ENCODE results near the gene ERBB4.

ERBB4 gene

DNA sequence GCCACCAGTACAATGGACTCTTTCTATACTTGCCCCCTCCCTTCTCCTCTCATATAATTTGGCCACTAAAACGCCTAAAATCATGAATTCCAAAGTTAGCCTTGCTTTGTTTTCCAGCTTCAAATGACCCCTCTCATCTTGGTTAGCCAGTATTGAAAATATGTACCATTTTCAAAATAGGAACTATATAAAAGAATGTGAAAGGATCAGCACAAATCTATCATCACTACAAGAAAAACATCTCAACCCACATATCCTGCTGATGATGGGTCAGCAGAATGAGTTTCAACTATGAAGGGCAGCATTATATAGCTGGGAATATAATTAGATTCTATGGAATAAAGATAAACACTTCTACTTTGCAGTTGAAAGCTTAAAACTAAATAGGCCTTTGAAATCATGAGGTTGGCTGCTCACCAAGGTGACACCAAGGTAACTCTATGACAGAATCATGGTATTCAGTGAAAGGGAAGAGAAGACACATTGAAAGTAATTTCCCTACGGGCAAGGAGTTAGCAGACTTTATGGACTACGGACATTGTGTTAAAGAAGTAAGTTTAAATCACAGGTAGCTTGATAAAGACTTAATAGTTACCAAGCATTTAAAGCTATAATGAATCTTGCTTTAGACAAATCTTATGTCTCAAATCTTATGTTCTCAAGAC is 1109.2 kb downstream of the ERBB4 start:
- DNase-seq (ENCODE audit: insufficient read length, low spot score) (no peak), FAIRE-seq (no peak)
- TF ChIP-seq POLR2A (IDR thresholded peaks at IDR 0.05; ENCODE audit: low read depth, low read length) = no peak

DNA sequence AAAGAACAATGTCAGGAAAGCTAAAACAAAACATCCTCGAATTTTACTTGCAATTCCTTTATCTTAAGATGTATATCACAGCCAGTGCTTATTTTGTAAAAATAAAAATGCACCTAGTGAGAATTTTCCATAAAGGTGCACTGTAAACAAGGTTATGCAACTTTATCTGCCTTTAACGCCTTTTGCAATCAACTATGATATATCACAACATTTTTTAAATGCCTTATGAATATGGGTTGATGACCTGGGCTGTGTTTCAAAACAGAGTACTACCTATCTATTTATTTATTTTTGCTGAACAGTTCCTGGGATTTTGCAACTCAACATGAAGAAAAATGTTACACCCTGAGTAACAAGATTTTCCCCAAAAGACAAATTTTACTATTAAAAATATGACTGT is 1112.4 kb downstream of the ERBB4 start:
- FAIRE-seq (no peak), DNase-seq (ENCODE audit: insufficient read length, low spot score) (no peak)
- no peak for TF ChIP-seq POLR2A (IDR thresholded peaks at IDR 0.05; ENCODE audit: low read depth, low read length)

DNA sequence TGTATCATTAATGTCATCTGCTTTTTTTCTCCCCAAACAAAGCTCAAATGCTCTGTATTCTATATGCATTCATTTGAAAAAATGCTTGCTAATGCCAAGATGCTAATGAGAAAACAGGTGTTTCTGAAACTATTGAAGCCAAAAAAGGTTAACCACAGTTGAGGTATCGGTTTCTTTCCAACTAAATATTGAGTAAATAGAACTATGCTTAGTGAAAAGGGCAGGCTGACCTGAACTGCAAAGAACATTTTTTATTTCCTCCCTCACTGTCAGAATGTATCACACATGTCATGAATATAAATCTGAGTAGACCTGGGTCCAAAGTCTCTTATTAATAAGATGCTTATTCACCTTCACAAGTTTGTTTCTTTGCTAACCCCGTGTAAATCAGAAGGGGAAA is 1115.6 kb downstream of the ERBB4 start:
- TF ChIP-seq POLR2A (IDR thresholded peaks at IDR 0.05; ENCODE audit: low read depth, low read length) = no peak
- DNase-seq (ENCODE audit: insufficient read length, low spot score) (no peak), FAIRE-seq (no peak)

DNA sequence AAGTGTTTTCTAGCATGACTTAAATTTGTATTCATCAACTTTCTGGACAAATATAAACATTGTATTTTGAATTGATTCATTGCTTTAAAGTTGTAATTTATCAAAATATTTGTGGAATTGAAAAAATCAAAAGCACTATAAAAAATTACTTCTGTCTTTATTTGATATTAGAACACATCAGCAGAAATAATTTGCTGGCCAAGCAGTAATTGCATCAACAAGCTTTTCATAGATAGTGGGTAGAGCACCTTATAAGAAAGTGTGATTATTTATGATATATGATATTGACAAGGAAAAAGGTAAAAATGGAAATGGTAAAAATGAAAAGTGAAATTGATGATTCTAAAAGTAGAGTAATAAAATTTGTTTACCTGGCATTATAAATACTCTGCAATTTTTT is 1121.1 kb downstream of the ERBB4 start:
- no peak for TF ChIP-seq POLR2A (IDR thresholded peaks at IDR 0.05; ENCODE audit: low read depth, low read length)
- DNase-seq (ENCODE audit: insufficient read length, low spot score) = no peak
- no peak for FAIRE-seq

DNA sequence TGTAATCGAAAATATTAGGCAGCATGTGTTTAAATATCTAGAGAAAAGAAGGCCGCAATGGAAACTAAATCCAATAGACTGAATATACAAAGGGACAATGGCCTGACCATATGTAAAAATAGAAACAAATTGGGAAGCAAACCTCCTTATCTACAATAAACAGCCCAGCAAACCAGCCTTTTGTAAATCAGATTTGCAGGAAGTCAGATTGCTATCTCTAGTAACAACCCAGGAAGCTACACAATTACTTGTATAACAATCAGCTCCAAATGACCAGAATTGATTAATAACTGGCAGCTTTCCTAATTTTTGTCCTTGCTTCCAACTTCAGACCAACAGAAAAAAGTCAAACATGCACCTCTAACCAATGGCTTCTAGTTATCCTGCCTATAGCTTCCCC is 1122.2 kb downstream of the ERBB4 start:
- DNase-seq (ENCODE audit: insufficient read length, low spot score) = no peak
- no peak for FAIRE-seq
- no peak for TF ChIP-seq POLR2A (IDR thresholded peaks at IDR 0.05; ENCODE audit: low read depth, low read length)

DNA sequence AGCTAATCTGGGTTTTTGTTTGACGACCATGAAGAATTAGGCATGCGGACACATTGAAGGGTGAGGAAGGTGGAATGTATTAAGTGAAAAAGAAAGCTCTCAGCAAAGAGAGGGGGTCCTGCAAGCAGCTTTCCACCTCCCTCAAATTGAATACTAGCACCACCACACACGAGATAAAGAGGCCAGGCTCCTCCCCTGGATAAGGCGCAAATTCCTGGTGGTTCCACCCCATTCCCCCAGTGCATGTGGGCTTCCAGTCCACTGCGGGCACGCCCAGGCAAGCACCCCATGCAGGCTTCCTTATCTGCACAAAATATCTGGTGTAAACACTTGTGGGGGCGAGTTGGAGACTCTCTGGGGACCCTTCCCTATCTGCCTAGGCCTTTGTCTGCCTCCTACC is 1124.9 kb downstream of the ERBB4 start:
- DNase-seq (ENCODE audit: insufficient read length, low spot score) = no peak
- TF ChIP-seq POLR2A (IDR thresholded peaks at IDR 0.05; ENCODE audit: low read depth, low read length) = no peak

DNA sequence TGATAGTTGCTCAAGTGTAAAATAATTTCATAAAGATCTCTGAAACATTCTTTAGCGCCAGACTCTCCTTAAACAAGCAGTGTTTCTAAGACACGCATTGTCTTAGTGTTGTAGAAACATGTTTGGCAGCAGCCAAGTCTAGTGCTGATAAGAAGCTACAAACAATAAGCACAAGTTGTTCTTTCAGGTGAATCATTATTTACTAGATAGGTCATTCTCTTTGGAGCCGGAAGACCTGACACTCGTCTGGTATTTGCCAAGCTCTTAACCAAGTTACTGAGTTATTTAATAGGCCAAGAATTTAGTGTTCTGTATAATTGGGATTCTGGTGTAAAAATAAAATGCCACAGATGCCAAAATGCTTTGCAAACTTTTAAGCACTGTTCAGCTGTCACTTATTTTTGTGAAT is 1130.1 kb downstream of the ERBB4 start:
- FAIRE-seq (peak; percentile 67), DNase-seq (ENCODE audit: insufficient read length, low spot score) (no peak)
- TF ChIP-seq POLR2A (IDR thresholded peaks at IDR 0.05; ENCODE audit: low read depth, low read length) = no peak

More for the DNA sequence above, 1124.9 kb downstream of the ERBB4 start:
- no peak for FAIRE-seq

DNA sequence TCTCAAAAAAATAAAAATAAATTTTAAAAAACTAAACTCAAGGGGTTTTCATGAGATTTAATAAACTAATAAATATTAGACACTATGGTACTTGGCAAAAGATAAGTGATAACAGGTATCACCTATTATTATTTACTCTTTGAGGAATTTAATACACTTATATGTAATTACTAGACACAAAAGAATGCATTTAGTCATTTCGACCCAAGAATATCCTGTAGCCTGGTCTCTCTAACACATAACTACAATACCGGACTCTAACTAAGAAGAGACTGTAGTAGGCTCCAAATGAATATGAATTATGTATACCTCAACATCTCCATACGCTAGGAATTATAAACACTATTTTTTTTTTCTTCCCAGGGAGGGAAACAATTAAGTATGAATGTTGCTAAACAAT is 1131.5 kb downstream of the ERBB4 start:
- TF ChIP-seq POLR2A (IDR thresholded peaks at IDR 0.05; ENCODE audit: low read depth, low read length) = no peak
- FAIRE-seq = no peak
- DNase-seq (ENCODE audit: insufficient read length, low spot score) = no peak

DNA sequence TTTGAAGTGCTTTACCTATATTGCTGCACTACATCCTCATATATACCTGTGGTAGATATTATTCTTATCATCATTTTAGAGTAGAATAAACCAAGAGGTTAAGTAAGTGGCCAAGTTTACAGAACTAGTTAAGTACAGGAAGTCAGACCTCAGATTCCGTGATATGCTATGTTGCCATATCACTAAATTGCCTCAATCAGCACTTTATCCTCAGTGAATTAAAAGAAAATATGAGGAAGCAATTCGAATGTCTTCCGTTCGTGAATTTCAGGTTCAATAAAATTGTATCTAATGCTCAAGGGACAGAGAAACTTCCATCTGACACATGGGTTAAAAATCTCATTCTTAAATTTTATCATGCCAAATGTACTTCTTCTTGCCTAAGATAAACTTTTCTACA is 1133.6 kb downstream of the ERBB4 start:
- no peak for FAIRE-seq
- TF ChIP-seq POLR2A (IDR thresholded peaks at IDR 0.05; ENCODE audit: low read depth, low read length) = no peak
- DNase-seq (ENCODE audit: insufficient read length, low spot score) = no peak

DNA sequence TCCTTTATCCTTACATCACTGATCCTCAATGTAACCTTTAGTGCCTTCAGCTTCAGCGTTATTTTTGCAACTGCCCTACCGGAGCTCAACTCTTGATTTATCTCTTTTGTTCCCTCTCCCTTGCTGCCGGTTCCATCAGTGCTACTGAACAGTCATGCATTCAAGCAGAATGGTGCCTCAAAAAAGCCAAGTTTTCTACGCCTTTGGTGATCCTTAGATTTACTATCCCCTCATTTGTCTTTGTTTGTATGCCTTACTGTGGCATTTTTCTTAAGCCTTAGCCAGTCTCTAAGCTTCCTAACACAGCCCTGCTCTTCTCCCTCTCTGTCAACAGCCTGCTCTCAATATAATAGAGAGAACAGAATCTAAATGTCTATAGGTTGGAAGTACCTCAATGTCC is 1134.5 kb downstream of the ERBB4 start:
- no peak for TF ChIP-seq POLR2A (IDR thresholded peaks at IDR 0.05; ENCODE audit: low read depth, low read length)
- FAIRE-seq (no peak), DNase-seq (ENCODE audit: insufficient read length, low spot score) (no peak)

DNA sequence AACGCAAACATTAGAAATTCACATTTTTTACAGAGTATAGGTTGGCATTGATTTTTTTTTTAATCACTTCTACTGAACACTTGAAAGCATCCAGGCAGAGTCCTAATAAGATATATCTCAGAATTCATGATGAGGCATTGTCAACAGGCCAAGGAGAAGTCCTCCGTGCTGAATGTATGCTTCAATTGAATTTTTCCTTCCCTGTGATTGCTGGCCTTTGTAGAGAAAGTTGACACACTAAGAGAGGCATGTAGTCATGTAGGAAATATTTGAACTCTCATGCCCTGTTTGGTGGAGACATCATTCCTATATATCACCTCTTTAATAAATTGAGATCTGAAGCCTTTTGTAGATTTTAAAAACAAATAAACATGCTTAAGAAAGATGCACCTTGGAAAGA is 1137.3 kb downstream of the ERBB4 start:
- DNase-seq (ENCODE audit: insufficient read length, low spot score) (no peak), FAIRE-seq (no peak)
- no peak for TF ChIP-seq POLR2A (IDR thresholded peaks at IDR 0.05; ENCODE audit: low read depth, low read length)

DNA sequence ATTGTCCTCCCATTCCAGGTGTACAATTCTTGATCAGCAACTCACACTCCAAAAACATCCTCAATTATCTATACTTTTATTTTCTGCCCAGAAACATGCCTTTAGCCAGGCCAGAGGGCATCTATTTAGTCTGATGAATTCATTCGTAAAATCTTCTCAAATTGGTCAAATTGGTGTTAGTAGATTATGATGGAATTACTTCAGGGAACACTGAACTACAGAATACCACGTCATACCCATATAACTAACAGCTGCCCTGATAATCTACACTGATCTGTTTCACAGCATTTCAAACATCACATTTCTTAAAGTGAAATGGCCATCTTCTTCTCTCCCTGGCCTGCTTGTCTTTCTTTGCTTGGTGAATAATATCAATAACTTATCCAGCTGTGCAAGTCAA is 1140.8 kb downstream of the ERBB4 start:
- FAIRE-seq (no peak), DNase-seq (ENCODE audit: insufficient read length, low spot score) (no peak)
- TF ChIP-seq POLR2A (IDR thresholded peaks at IDR 0.05; ENCODE audit: low read depth, low read length) = no peak

DNA sequence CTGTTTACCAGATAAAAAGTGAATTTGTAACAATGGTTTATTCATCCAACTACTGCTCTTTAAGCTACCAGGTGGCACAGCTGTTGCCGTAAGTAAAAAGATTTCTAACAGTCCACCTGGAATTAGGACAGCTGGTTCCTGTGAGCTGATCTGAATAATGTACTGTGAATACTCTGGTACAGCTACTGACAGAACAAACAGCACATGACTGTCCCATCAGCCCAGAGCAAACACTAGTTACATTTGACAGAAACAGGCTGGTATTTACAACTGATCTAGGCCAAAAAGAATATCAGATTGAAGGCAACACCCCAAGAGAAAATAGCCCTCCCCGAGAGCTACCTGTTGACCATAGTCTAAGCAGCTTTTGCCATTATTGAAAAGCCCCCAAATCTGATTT is 1141.8 kb downstream of the ERBB4 start:
- DNase-seq (ENCODE audit: insufficient read length, low spot score) (no peak), FAIRE-seq (no peak)
- TF ChIP-seq POLR2A (IDR thresholded peaks at IDR 0.05; ENCODE audit: low read depth, low read length) = no peak

DNA sequence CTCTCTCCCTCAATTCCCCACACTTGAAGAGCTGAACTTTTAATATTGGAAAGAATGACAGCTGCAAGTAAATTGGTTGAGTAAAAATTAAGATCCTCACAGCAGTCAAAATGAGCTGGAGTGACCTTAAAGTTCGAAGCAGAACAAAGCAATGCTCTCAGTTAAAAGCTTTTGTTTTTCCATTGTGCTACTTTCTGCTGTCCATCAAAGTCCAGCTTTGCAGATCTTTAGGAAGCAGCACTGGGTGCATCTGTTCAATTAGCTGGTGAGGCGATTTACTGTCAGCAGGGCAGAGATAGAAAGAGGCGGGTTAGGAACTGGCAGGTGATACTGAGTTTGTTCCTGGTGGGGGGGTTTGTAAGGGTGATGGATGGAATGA is 1147.4 kb downstream of the ERBB4 start:
- no peak for TF ChIP-seq POLR2A (IDR thresholded peaks at IDR 0.05; ENCODE audit: low read depth, low read length)
- no peak for FAIRE-seq
- no peak for DNase-seq (ENCODE audit: insufficient read length, low spot score)

DNA sequence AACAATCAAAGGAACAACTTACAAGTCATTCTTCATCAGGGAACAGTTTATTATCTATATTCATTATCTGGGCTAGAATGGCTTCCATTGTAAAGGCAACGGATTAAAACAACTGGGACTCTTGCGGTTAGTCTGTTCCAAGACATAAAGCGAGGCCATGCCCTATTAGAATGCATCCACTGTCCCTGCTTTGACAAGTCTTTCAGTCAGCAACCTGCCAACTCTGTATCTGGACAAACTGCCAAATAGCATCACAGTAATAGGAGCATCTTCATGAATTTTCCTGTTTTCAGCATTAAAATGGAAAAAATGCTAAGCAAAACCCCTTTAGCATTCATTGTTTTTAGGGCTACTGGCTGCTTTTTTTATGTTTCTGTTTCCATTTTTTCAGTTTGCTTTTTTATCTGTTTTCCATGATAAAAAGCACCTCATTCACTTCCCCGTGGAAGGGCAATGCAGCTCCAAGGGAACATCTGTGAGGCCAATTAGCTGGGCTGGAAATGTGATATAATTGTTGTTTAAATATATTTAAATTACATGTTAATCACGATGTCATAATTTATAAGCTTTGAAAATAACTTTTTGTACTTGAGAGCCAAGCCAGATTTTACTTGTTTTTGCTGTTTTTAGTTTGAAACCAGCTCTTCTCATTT is 1147.9 kb downstream of the ERBB4 start:
- no peak for DNase-seq (ENCODE audit: insufficient read length, low spot score)
- no peak for TF ChIP-seq POLR2A (IDR thresholded peaks at IDR 0.05; ENCODE audit: low read depth, low read length)
- no peak for FAIRE-seq

All from H54 (cell line).